HepG2 (cell line): ENCODE data around the gene TSNAX. TPM values are rescaled to one million over a fixed set of nuclear protein-coding genes. Genes with fewer than 3 reads are reported as not detected.
A peak's percentile ranks its signal among the peaks of the same experiment; 100 is the strongest.

Experiments used
- ATAC-seq: fragments of 200-7000 bp; cut with Tn5 transposase; 3 replicates; pipeline ENCODE4 v1.9.1; 2020; ENCODE audit warnings: mild to moderate bottlenecking, moderate library complexity
- BruUV-seq: library from RNA; stranded (reverse); fragments of 400-500 nt; replicated peaks from 2 replicates; lab custom pipeline; 2021; lab: Mats Ljungman, UMichigan
- CTCF ChIA-PET: fragments of 300-600 bp; formaldehyde crosslinking; extraction: SDS; loops from one replicate; lab custom pipeline; 2021; ENCODE audit warnings: low total read pairs, inconsistent platforms, low intra/inter-chr PET ratio; lab: Yijun Ruan, JAX
- POLR2A ChIA-PET: fragments of 350-600 bp; sonication (Branson Sonifier 250); formaldehyde crosslinking; loops from one replicate; lab custom pipeline; 2020; ENCODE audit warnings: antibody characterized with exemption, inconsistent platforms; lab: Yijun Ruan, JAX
- DNase-seq: peaks from one replicate; pipeline ENCODE4 v3.0.0-alpha.2; 2015; ENCODE audit warnings: low spot score
- FAIRE-seq: peaks from 3 replicates; lab custom pipeline; 2011; peaks lifted over from hg19 to GRCh38; lab: Jason Lieb, UNC
- H2AFZ ChIP-seq: one replicate; pipeline ENCODE4 v1.6.1; 2011; ENCODE audit warnings: low read length, inconsistent platforms
- H3K27ac ChIP-seq: fragments of 300-600 bp; 3 replicates; pipeline ENCODE4 v1.8.0; 2011; ENCODE audit warnings: mixed run types, mild to moderate bottlenecking, mixed read lengths, low read length, inconsistent platforms; ENCODE audit not compliant: insufficient read depth; ENCODE audit errors: extremely low read length
- H3K27me3 ChIP-seq, 2 experiments: fragments of 200-600 bp in 1 of 2; 2 replicates in 1 of 2; 3 replicates in 1 of 2; pipeline versions ENCODE4 v1.6.0 to v1.8.0; 2011; ENCODE audit warnings: low read length in 2 of 2, mild to moderate bottlenecking in 2 of 2, moderate library complexity in 2 of 2, inconsistent platforms in 1 of 2; ENCODE audit not compliant: insufficient read depth in 2 of 2, control insufficient read depth in 1 of 2
- H3K36me3 ChIP-seq, 2 experiments: fragments of 200-600 bp in 1 of 2; replicated peaks in 1 of 2; 2 replicates in 1 of 2; 3 replicates in 1 of 2; pipeline versions ENCODE4 v1.5.1 to v1.8.0; 2011; ENCODE audit warnings: low read length in 2 of 2, inconsistent platforms in 1 of 2; ENCODE audit not compliant: insufficient read depth in 2 of 2, control insufficient read depth in 1 of 2
- H3K4me1 ChIP-seq: 2 replicates; pipeline ENCODE4 v1.5.1; 2012; ENCODE audit warnings: low read length, inconsistent platforms; ENCODE audit not compliant: insufficient read depth
- H3K4me2 ChIP-seq: 2 replicates; pipeline ENCODE4 v1.6.0; 2011; ENCODE audit warnings: low read depth, low read length, inconsistent platforms
- H3K4me3 ChIP-seq, 3 experiments: fragments of 200-600 bp in 1 of 3; sonication (generic), shearing (Covaris generic) in 1 of 3; replicated peaks in 1 of 3; 2 replicates each; pipeline ENCODE4 v1.5.1; 2011 to 2016; ENCODE audit warnings: low read length in 3 of 3, inconsistent platforms in 2 of 3, low read depth in 2 of 3, mild to moderate bottlenecking in 2 of 3, control low read depth in 1 of 3, mixed read lengths in 1 of 3; ENCODE audit not compliant: insufficient read depth in 1 of 3
- H3K79me2 ChIP-seq: one replicate; pipeline ENCODE4 v1.6.1; 2011; ENCODE audit warnings: low read length, inconsistent platforms; ENCODE audit not compliant: insufficient read depth
- H3K9ac ChIP-seq: 2 replicates; pipeline ENCODE4 v1.6.0; 2011; ENCODE audit warnings: mild to moderate bottlenecking, low read depth, low read length, inconsistent platforms; ENCODE audit not compliant: insufficient read depth
- H3K9me3 ChIP-seq: 2 replicates; pipeline ENCODE4 v1.5.1; 2012; ENCODE audit warnings: mild to moderate bottlenecking, low read length
- H4K20me1 ChIP-seq: 2 replicates; pipeline ENCODE4 v1.6.0; 2011; ENCODE audit warnings: inconsistent platforms, mild to moderate bottlenecking, low read length, moderate library complexity; ENCODE audit not compliant: insufficient read depth
- ZBTB33 ChIP-seq: sonication (generic); formaldehyde crosslinking; IDR thresholded peaks from 2 replicates; pipeline ENCODE4 v1.4.0; 2020; ENCODE audit warnings: missing genetic modification reagents
- ZSCAN5A ChIP-seq: sonication (generic); formaldehyde crosslinking; IDR thresholded peaks from 2 replicates; pipeline ENCODE4 v1.8.0; 2022; ENCODE audit warnings: mild to moderate bottlenecking, missing genetic modification reagents, borderline replicate concordance
- WGBS: methylation state at CpG from one replicate; pipeline ENCODE4 v1.1.6; 2017; ENCODE audit warnings: low lambda C conversion rate; 5-methylcytosine and 5-hydroxymethylcytosine counted together
- in situ Hi-C: cut with HindIII; loops from 2 replicates; pipeline ENCODE4 v1.10.0; 2017; ENCODE audit warnings: low pct_unique_long_range_greater_than_20kb; ENCODE audit not compliant: extremely low pct_ligation_motif_present
- intact Hi-C: fragments of 100-400 bp; cut with micrococcal nuclease; formaldehyde crosslinking; loops from one replicate; pipeline ENCODE4 v1.10.0; 2022; ENCODE audit not compliant: unreplicated experiment
- polyA plus RNA-seq, 8 experiments: library from polyadenylated mRNA; depleted of rRNA in 3 of 8; stranded (reverse) in 7 of 8; unstranded in 1 of 8; fragments of >200 nt; fragmentation: Illumina TruSeq in 4 of 8; extraction: Trizol in 4 of 8; gene quantifications; 2 replicates each; pipeline versions ENCODE4 v1.2.1 to v1.2.3, GENCODE V29; 2011 to 2016; ENCODE audit warnings: low read depth in 4 of 8, missing spikeins in 1 of 8, mixed read lengths in 1 of 8; ENCODE audit not compliant: insufficient read depth in 1 of 8
- total RNA-seq, 5 experiments: library from RNA; depleted of rRNA; stranded (reverse); fragments of >200 nt; fragmentation: Illumina TruSeq; extraction: Trizol; gene quantifications; 2 replicates each; pipeline ENCODE4 v1.2.3, GENCODE V29; 2016; ENCODE audit warnings: low read depth in 1 of 5

TSNAX gene
- total and polyA plus RNA-seq, 2 of the 13 experiments (the other 11 are each of a cell fraction or from before 2014, with no cell fraction given): 13.2 to 46.2 TPM

DNA sequence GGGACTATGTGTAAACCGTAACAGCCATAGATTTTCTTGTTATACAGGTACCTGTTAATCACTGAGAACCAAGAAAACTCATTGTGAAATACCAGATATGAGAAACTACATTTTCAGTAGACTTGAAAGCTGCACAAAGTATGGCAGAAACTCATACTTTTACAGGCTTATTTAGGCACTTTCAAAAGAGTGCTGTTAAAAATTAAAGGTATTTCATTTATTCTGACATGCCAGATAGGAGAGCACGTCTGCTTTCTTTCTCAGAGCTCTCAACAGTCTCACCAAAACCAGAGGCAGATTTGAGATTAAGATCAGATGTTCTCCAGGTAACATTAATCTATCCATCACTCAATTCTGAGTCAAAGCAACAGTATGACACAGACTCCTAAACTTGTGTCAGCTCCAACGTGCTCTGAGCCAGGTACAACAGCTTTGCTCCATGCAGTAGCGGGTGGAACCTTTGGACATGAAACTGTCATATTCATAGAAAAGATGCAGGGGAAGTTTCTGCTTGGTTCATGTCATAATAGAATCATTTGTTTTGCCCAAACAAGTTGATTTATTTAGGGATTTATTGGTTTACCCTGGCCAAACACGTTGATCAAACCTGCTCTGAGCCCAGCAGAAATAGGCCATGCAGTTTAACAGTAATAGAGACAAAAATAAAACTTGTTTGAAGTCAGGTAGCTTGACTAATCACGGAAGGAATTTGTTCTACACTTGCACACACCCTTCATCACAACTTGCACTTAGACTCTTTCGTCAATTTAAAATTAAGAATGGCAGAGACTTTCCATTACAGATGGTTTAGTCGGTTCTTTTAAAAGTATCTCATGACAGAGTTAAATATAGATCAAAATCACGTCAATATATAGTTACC lies 20.8 kb upstream of the TSNAX start:
- CTCF ChIA-PET: no interaction called here

More for the DNA sequence above, 20.8 kb upstream of the TSNAX start:
- no TSS peak for BruUV-seq
- intact Hi-C loops: no loop called here
- 46% methylated on average over 9 of the region's 9 CpGs for WGBS
- DNase-seq (peak; percentile 9), FAIRE-seq (no peak), ATAC-seq (peak; percentile 41; the same call in 1 of the 3 replicates)
- POLR2A ChIA-PET: no interaction called here
- in situ Hi-C loops: no loop called here
- TF ChIP-seq ZBTB33 (CRISPR knock-in tag) (peak; percentile 57; the same call in 1 of the 2 replicates), ZSCAN5A (CRISPR knock-in tag) (no peak)
- Histone ChIP-seq H3K27me3 (no peaks in the 10 kb centered on the region; a peak in 1 of 5 replicates), H3K4me1 (peaks cover 33% of the 10 kb centered on the region), H2AFZ (no peak overlapping the region), H3K4me3 (no peak overlapping the region), H3K79me2 (no peaks in the 10 kb centered on the region), H3K9ac (no peak overlapping the region), H3K9me3 (no peaks in the 10 kb centered on the region), H3K27ac (no peak overlapping the region), H3K36me3 (no peaks in the 10 kb centered on the region), H3K4me2 (no peak overlapping the region), H4K20me1 (no peaks in the 10 kb centered on the region)
